Thyroid gland (tissue), 4 donors: Measurements from ENCODE around the gene GPD1L. TPM values are rescaled to one million over a fixed set of nuclear protein-coding genes. Genes with fewer than 3 reads are reported as not detected.
"Not testable (repeated sequence)": the region's sequence is repeated elsewhere in the genome, so short reads cannot be mapped to it uniquely, and the experiment has no call there.

Experiments
- DNase-seq, 2 donors: peaks; one replicate each; pipeline ENCODE4 v3.0.0-alpha.2; 2019
- H3K27ac ChIP-seq, 3 donors: fragments of 200-600 bp; sonication (generic); 1 replicate in 2 of 3; 2 replicates in 1 of 3; pipeline ENCODE4 v1.5.1; 2016 to 2019; ENCODE audit warnings: mild to moderate bottlenecking in 1 of 3, moderate library complexity in 1 of 3
- H3K27me3 ChIP-seq: fragments of 200-600 bp; sonication (generic); one replicate; pipeline ENCODE4 v1.5.1; 2019
- H3K36me3 ChIP-seq, 2 donors: fragments of 200-600 bp; sonication (generic); one replicate each; pipeline ENCODE4 v1.5.1; 2016 to 2019
- H3K4me1 ChIP-seq, 2 donors: fragments of 200-600 bp; sonication (generic); one replicate each; pipeline ENCODE4 v1.5.1; 2017 to 2019
- H3K4me3 ChIP-seq, 3 donors: fragments of 200-600 bp; sonication (generic); replicated peaks in 1 of 3; 1 replicate in 2 of 3; 2 replicates in 1 of 3; pipeline ENCODE4 v1.5.1; 2016; ENCODE audit warnings: mild to moderate bottlenecking in 1 of 3
- H3K9me3 ChIP-seq: fragments of 200-600 bp; sonication (generic); one replicate; pipeline ENCODE4 v1.5.1; 2017
- CTCF ChIP-seq, 6 experiments: fragments of 200-600 bp in 3 of 6; fragments of 450-650 bp in 3 of 6; sonication (generic) in 3 of 6; IDR thresholded peaks; one replicate each; pipeline ENCODE4 v1.5.1; 2016 to 2019; ENCODE audit warnings: antibody characterized with exemption in 6 of 6, mild to moderate bottlenecking in 2 of 6, inconsistent platforms in 1 of 6, moderate library complexity in 1 of 6
- POLR2A ChIP-seq, 2 donors: fragments of 450-650 bp; IDR thresholded peaks; one replicate each; pipeline ENCODE4 v1.6.1; 2017; ENCODE audit warnings: antibody characterized with exemption in 2 of 2, mild to moderate bottlenecking in 2 of 2, moderate library complexity in 1 of 2
- WGBS, 2 donors: methylation state at CpG; one replicate each; pipeline ENCODE4 v1.1.5; 2017; 5-methylcytosine and 5-hydroxymethylcytosine counted together
- intact Hi-C: fragments of 100-400 bp; cut with DNase I; formaldehyde crosslinking; loops from one replicate; pipeline ENCODE4 v1.15.1; 2023
- total RNA-seq, 4 donors: library from RNA; depleted of rRNA; stranded (reverse); fragments of >200 nt; gene quantifications; one replicate each; pipeline ENCODE4 v1.2.3, GENCODE V29; 2016

The GPD1L gene
- total RNA-seq, 4 donors from 2014 or later = 66.4 to 137 (median 104) TPM

GRCh38 chr3:32105291-32106131 lies 909 bp upstream of the GPD1L start:
- intact Hi-C loops = loop anchor here (10.0 kb wide), 1 partner anchor 571 kb away; the partner anchor contains the start of gene STT3B
- no peak overlapping the region for H3K4me3 ChIP-seq
- no peaks in the 10 kb centered on the region for H3K27me3 ChIP-seq
- 92 to 95% methylated on average over 7 of the region's 7 CpGs for WGBS, 2 donors
- TF ChIP-seq CTCF (IDR thresholded peaks at IDR 0.05) = no peak
- TF ChIP-seq POLR2A (IDR thresholded peaks at IDR 0.05) = no peak
- H3K9me3 ChIP-seq = no peaks in the 10 kb centered on the region
- peak overlapping the region in 2 of 3 donors; percentile 62 to 89 for H3K27ac ChIP-seq
- H3K36me3 ChIP-seq = no peaks in the 10 kb centered on the region
- no peak for DNase-seq
- peaks cover 41 to 46% of the 10 kb centered on the region in 2 donors for H3K4me1 ChIP-seq

GRCh38 chr3:32106929-32107362 lies 526 bp downstream of the GPD1L start:
- Histone ChIP-seq H3K4me1 (peaks cover 51 to 58% of the 10 kb centered on the region in 2 donors), H3K9me3 (no peaks in the 10 kb centered on the region), H3K27me3 (no peaks in the 10 kb centered on the region), H3K27ac (peak overlapping the region; percentile 68 to 89 (median 69)), H3K36me3 (no peaks in the 10 kb centered on the region), H3K4me3 (peak overlapping the region; percentile 53 to 96 (median 58))
- TF ChIP-seq CTCF (IDR thresholded peaks at IDR 0.05) = no peak
- no peak for TF ChIP-seq POLR2A (IDR thresholded peaks at IDR 0.05)
- DNase-seq = peak; percentile 67 to 77
- WGBS, 2 donors = 3 to 9% methylated on average over 13 to 15 of the region's 36 CpGs
- intact Hi-C loops = loop anchor here (10.0 kb wide), 1 partner anchor 572 kb away; the partner anchor contains the start of gene STT3B

GRCh38 chr3:32108224-32108623 lies 1.8 kb downstream of the GPD1L start:
- not testable (repeated sequence) for H3K27me3 ChIP-seq, H3K4me3 ChIP-seq, H3K9me3 ChIP-seq, H3K36me3 ChIP-seq
- intact Hi-C loops = loop anchor here (10.0 kb wide), 1 partner anchor 573 kb away; the partner anchor contains the start of gene STT3B
- Histone ChIP-seq H3K27ac (peak overlapping the region; percentile 68 to 89 (median 69)), H3K4me1 (peaks cover 51 to 58% of the 10 kb centered on the region in 2 donors)
- peak in 1 of 2 donors; percentile 6 for DNase-seq
- 89 to 95% methylated on average over 9 of the region's 9 CpGs for WGBS, 2 donors

GRCh38 chr3:32109256-32109655 lies 2.8 kb downstream of the GPD1L start:
- peak; percentile 100 for DNase-seq
- Histone ChIP-seq H3K36me3 (no peaks in the 10 kb centered on the region), H3K27ac (peak overlapping the region; percentile 72 to 89 (median 77)), H3K4me1 (peaks cover 51 to 58% of the 10 kb centered on the region in 2 donors), H3K4me3 (no peak overlapping the region), H3K9me3 (no peaks in the 10 kb centered on the region), H3K27me3 (no peaks in the 10 kb centered on the region)
- intact Hi-C loops = loop anchor here (10.0 kb wide), 1 partner anchor 574 kb away; the partner anchor contains the start of gene STT3B
- TF ChIP-seq POLR2A (IDR thresholded peaks at IDR 0.05) (no peak), CTCF (IDR thresholded peaks at IDR 0.05) (no peak)
- 12 to 13% methylated on average over 2 of the region's 2 CpGs for WGBS, 2 donors

- Histone ChIP-seq H3K4me1 (peaks cover 49 to 52% of the 10 kb centered on the region in 2 donors), H3K4me3 (no peak overlapping the region), H3K27ac (peak overlapping the region; percentile 72 to 89 (median 77)), H3K9me3 (no peaks in the 10 kb centered on the region), H3K36me3 (no peaks in the 10 kb centered on the region), H3K27me3 (no peaks in the 10 kb centered on the region)
- peak in 1 of 2 donors; percentile 7 for DNase-seq
- WGBS, 2 donors = 72 to 76% methylated on average over 3 of the region's 3 CpGs
- intact Hi-C loops = no loop called here
- TF ChIP-seq CTCF (IDR thresholded peaks at IDR 0.05) = no peak
- TF ChIP-seq POLR2A (IDR thresholded peaks at IDR 0.05) = no peak
These were observed 3.9 kb downstream of the GPD1L start for GRCh38 chr3:32110233-32110760.
